ENCODE measurements around the gene TEX22. TPM values are rescaled to one million over a fixed set of nuclear protein-coding genes. Genes with fewer than 3 reads are reported as not detected.

TEX22 gene
- total RNA-seq, 1 donor: under 0.01 TPM

DNA sequence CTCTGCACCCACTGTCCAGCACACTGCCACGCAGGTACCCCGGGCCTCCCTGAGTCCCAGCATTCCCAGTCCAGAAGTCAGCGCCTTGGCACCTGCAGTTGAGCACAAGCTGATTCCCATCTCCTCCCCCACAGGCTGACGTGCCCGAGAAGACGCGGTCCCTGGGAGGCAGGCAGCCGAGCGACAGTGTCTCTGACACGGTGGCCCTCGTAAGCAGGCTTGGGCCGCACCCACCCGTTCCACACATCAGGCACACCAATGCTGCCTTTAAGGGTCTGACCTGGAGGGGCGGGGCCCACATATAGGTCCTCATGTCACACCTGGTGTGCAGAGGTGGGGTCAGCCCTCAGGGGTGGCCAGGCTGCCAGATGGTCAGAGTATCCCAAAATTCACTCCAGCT lies 18.4 kb upstream of the TEX22 start:
- TF ChIP-seq, protein P1, sequence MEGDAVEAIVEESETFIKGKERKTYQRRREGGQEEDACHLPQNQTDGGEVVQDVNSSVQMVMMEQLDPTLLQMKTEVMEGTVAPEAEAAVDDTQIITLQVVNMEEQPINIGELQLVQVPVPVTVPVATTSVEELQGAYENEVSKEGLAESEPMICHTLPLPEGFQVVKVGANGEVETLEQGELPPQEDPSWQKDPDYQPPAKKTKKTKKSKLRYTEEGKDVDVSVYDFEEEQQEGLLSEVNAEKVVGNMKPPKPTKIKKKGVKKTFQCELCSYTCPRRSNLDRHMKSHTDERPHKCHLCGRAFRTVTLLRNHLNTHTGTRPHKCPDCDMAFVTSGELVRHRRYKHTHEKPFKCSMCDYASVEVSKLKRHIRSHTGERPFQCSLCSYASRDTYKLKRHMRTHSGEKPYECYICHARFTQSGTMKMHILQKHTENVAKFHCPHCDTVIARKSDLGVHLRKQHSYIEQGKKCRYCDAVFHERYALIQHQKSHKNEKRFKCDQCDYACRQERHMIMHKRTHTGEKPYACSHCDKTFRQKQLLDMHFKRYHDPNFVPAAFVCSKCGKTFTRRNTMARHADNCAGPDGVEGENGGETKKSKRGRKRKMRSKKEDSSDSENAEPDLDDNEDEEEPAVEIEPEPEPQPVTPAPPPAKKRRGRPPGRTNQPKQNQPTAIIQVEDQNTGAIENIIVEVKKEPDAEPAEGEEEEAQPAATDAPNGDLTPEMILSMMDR (IDR thresholded peaks at IDR 0.05; ENCODE audit: insufficient read depth, low read depth, low read length): no peak
- H3K4me3 ChIP-seq (ENCODE audit: low read depth, low read length): no peak overlapping the region
- DNase-seq (ENCODE audit: low read depth): no peak

DNA sequence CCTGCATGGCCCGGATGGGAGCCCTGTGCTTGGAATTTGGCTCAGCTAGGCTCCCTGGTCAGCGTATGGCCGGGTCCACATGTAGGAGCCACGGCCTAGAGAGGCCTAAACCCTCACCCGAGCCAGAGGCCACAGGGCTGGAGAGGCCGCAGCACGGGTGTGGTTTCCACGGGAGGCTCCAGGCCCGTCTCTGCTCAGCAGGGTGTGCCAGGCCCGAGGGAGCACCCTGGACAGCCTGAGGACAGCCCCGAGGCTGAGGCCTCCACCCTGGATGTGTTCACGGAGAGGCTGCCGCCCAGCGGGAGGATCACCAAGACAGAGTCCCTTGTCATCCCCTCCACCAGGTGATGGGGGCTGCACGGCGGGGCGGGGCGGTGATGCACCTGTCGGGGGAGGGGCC lies 17.6 kb upstream of the TEX22 start:
- TF ChIP-seq, protein P1 (IDR thresholded peaks at IDR 0.05; ENCODE audit: insufficient read depth, low read depth, low read length): no peak
- H3K4me3 ChIP-seq (ENCODE audit: low read depth, low read length): no peak overlapping the region
- no peak for DNase-seq (ENCODE audit: low read depth)

DNA sequence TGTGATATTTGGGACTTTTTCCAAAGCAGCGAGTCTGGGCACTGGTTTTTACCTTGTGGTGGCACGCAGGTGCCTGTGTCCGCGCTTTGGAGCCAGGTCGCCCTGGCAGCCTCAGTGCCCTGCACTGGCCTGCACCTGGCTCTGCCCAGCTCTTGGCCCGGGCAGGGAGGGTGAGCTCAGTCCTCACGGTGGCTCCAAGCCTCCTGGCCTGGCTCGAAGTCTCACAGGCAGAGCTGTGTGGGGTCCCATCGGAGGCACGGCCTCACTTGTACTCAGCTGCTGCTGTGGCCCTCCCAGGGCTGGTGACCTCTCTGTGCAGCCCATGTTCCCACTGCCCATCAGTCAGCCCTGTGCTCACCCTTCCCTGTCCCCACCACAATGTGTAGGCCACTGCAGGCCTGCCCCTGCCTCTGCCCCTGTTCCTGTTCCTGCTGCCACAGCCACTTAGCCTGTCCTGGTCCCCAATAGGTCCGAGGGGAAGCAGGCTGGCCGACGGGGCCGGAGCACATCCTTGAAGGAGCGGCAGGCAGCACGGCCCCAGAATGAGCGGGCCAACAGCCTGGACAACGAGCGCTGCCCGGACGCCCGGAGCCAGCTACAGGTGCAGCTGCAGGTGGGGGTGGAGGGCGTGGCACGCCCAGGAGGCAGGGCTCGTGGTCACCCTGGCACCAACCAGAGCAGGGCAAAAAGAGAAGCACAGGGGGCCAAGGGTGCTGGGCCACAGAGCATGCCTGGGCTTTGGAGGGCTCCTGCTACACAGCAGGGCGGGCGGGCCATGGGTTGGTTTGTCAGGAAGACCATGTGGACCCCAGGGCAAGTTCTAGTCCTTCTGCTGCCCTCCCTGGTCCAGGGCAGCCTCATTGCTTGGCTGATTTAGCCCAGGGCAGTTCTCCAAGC lies 16.6 kb upstream of the TEX22 start:
- H3K4me3 ChIP-seq (ENCODE audit: low read depth, low read length): no peak overlapping the region
- TF ChIP-seq, protein P1 (IDR thresholded peaks at IDR 0.05; ENCODE audit: insufficient read depth, low read depth, low read length): no peak
- DNase-seq (ENCODE audit: low read depth): no peak

DNA sequence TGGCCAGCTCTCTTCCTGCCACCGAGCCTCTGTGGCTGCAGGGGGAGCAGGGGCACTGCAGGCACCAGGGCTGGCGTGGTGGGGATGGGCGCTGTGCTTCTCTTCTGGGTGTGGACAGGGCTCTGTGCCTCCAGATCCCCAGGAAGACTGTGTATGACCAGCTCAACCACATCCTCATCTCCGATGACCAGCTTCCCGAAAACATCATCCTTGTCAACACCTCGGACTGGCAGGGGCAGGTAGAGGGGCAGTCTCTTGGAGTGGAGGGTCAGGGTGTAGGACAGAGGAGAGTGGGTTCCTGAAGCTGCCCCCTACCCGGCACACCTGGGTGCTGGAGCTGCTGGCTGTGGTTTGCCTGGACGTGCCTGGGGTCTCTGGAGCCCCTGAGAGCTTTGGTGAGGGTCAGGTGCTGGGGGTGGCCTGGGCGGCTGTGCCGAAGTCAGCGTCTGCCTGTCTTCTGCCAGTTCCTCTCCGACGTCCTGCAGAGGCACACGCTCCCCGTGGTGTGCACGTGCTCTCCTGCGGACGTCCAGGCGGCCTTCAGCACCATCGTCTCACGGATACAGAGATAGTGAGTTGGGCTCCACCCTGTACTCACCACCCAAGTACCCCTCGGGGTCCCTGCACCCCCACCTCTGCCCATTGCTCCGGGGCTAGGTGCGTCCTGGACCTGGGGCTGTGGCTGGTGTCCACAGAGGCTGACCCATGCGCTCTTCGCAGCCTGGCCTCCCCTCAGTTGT lies 15.8 kb upstream of the TEX22 start:
- TF ChIP-seq, protein P1 (IDR thresholded peaks at IDR 0.05; ENCODE audit: insufficient read depth, low read depth, low read length): no peak
- H3K4me3 ChIP-seq (ENCODE audit: low read depth, low read length): no peak overlapping the region
- DNase-seq (ENCODE audit: low read depth): no peak

DNA sequence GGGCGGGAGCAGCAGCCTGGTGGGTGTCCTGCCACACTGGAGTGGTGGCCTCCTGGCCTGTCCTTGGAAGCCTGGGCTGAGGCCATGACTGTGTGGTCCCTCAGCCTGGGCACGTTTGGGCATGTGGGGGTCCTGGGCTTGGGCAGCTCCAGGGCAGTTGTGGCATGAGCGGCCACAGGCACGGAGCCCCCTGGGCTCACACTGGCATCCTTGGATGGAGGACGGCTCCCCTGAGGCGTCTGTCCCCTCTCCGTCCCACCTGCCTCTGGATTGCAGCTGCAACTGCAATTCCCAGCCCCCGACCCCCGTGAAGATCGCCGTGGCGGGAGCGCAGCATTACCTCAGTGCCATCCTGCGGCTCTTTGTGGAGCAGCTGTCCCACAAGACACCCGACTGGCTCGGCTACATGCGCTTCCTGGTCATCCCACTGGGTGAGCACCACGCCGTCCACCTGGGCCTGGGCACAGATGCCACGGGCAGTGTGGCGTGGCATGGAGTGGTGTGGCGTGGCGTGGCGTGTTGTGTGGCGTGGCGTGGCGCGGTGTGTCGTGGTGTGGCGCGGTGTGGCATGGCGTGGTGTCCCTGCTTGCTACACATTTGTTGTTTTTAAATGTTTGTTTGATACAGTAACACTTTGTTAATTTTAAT lies 15.1 kb upstream of the TEX22 start:
- DNase-seq (ENCODE audit: low read depth): no peak

DNA sequence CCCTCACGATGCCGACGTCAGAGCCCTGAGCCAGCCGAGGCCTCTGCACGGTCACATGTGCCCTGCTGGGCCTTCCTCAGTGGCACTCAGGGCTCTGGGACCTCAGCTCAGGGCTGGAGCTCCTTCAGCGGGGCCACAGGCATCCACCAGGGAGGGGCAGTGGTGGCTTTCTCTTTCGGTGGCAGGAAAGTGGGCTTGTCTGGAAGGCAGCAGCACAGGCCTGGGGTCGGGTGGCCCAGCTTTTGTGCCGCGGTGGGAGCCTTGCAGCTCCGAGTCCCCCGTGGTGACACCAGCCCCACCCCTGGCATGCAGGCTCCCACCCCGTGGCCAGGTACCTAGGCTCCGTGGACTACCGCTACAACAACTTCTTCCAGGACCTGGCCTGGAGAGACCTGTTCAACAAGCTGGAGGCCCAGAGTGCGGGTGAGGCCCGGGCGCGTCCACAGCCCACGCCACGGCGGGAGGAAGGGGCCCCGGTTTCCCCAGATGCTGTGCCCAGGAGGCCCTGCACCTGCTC lies 14.2 kb upstream of the TEX22 start:
- H3K4me3 ChIP-seq (ENCODE audit: low read depth, low read length): no peak overlapping the region
- no peak for DNase-seq (ENCODE audit: low read depth)
- TF ChIP-seq, protein P1 (IDR thresholded peaks at IDR 0.05; ENCODE audit: insufficient read depth, low read depth, low read length): no peak

More for the DNA sequence above, 15.1 kb upstream of the TEX22 start:
- H3K4me3 ChIP-seq (ENCODE audit: low read depth, low read length): no peak overlapping the region
- TF ChIP-seq, protein P1 (IDR thresholded peaks at IDR 0.05; ENCODE audit: insufficient read depth, low read depth, low read length): no peak
